ENCODE results near the gene NEAT1.
A peak's percentile ranks its signal among the peaks of the same experiment; 100 is the strongest.

NEAT1 gene

GRCh38 chr11:65487467-65488272 is 65.1 kb downstream of the NEAT1 start:
- H4K20me1 ChIP-seq (ENCODE audit: insufficient read depth, low read length), result no peaks in the 10 kb centered on the region
- H3K9me3 ChIP-seq (replicated peaks; ENCODE audit: insufficient read depth, low read length), result no peaks in the 10 kb centered on the region
- TF ChIP-seq EZH2phosphoT487 (IDR thresholded peaks at IDR 0.05; ENCODE audit: low read length), result no peak
- H3F3A ChIP-seq (ENCODE audit: insufficient read depth, low read length), result peaks cover 13% of the 10 kb centered on the region; the same call in 1 of the 2 replicates
- no peaks in the 10 kb centered on the region for H3K79me2 ChIP-seq (ENCODE audit: low read length)
- peak; percentile 81 for DNase-seq
- no peaks in the 10 kb centered on the region for H3K27me3 ChIP-seq (replicated peaks; ENCODE audit: insufficient read depth, low read length)
- no peaks in the 10 kb centered on the region for H3K9me2 ChIP-seq (replicated peaks; ENCODE audit: insufficient read depth, low read length)
- peak overlapping the region; percentile 45 for H3K4me3 ChIP-seq (ENCODE audit: low read length)
- peak overlapping the region; percentile 43 for H2AFZ ChIP-seq (ENCODE audit: low read length)
- no peaks in the 10 kb centered on the region for H3K36me3 ChIP-seq (replicated peaks; ENCODE audit: insufficient read depth, low read length)
- H3K27ac ChIP-seq (ENCODE audit: low read length), result peak overlapping the region; percentile 91
- peak overlapping the region; percentile 81 for H3K4me2 ChIP-seq (ENCODE audit: low read depth, low read length)
- peaks cover 26% of the 10 kb centered on the region for H3K4me1 ChIP-seq (ENCODE audit: low read length)
- H3K9ac ChIP-seq (ENCODE audit: low read length), result peak overlapping the region; percentile 76

GRCh38 chr11:65488273-65489034 is 65.9 kb downstream of the NEAT1 start:
- H3F3A ChIP-seq (ENCODE audit: insufficient read depth, low read length), result peaks cover 13% of the 10 kb centered on the region; the same call in 1 of the 2 replicates
- peak overlapping the region; percentile 76 for H3K9ac ChIP-seq (ENCODE audit: low read length)

GRCh38 chr11:65489035-65489705 is 66.6 kb downstream of the NEAT1 start:
- Histone ChIP-seq H2AFZ (ENCODE audit: low read length) (no peak overlapping the region), H3K4me3 (ENCODE audit: low read length) (no peak overlapping the region), H3K4me2 (ENCODE audit: low read depth, low read length) (no peak overlapping the region), H3K79me2 (ENCODE audit: low read length) (no peaks in the 10 kb centered on the region), H3K9me3 (replicated peaks; ENCODE audit: insufficient read depth, low read length) (no peaks in the 10 kb centered on the region), H3K9ac (ENCODE audit: low read length) (no peak overlapping the region), H4K20me1 (ENCODE audit: insufficient read depth, low read length) (no peaks in the 10 kb centered on the region), H3F3A (ENCODE audit: insufficient read depth, low read length) (peaks cover 13% of the 10 kb centered on the region; the same call in 1 of the 2 replicates), H3K27me3 (replicated peaks; ENCODE audit: insufficient read depth, low read length) (no peaks in the 10 kb centered on the region), H3K4me1 (ENCODE audit: low read length) (peaks cover 26% of the 10 kb centered on the region), H3K36me3 (replicated peaks; ENCODE audit: insufficient read depth, low read length) (no peaks in the 10 kb centered on the region), H3K9me2 (replicated peaks; ENCODE audit: insufficient read depth, low read length) (no peaks in the 10 kb centered on the region), H3K27ac (ENCODE audit: low read length) (no peak overlapping the region)
- no peak for DNase-seq
- TF ChIP-seq EZH2 (optimal IDR thresholded peaks at IDR 0.05; ENCODE audit: low read depth, low read length) (no peak), EZH2phosphoT487 (IDR thresholded peaks at IDR 0.05; ENCODE audit: low read length) (no peak), CTCF (IDR thresholded peaks at IDR 0.05; ENCODE audit: low read length) (no peak)

More at GRCh38 chr11:65488273-65489034, 65.9 kb downstream of the NEAT1 start:
- H3K9me3 ChIP-seq (replicated peaks; ENCODE audit: insufficient read depth, low read length), result no peaks in the 10 kb centered on the region
- TF ChIP-seq EZH2phosphoT487 (IDR thresholded peaks at IDR 0.05; ENCODE audit: low read length) (no peak), CTCF (IDR thresholded peaks at IDR 0.05; ENCODE audit: low read length) (no peak), EZH2 (optimal IDR thresholded peaks at IDR 0.05; ENCODE audit: low read depth, low read length) (no peak)
- peak overlapping the region; percentile 43 for H2AFZ ChIP-seq (ENCODE audit: low read length)
- H3K4me2 ChIP-seq (ENCODE audit: low read depth, low read length), result peak overlapping the region; percentile 81
- H3K4me3 ChIP-seq (ENCODE audit: low read length), result peak overlapping the region; percentile 45
- H3K4me1 ChIP-seq (ENCODE audit: low read length), result peaks cover 26% of the 10 kb centered on the region
- H4K20me1 ChIP-seq (ENCODE audit: insufficient read depth, low read length), result no peaks in the 10 kb centered on the region
- H3K79me2 ChIP-seq (ENCODE audit: low read length), result no peaks in the 10 kb centered on the region
- H3K36me3 ChIP-seq (replicated peaks; ENCODE audit: insufficient read depth, low read length), result no peaks in the 10 kb centered on the region
- no peaks in the 10 kb centered on the region for H3K9me2 ChIP-seq (replicated peaks; ENCODE audit: insufficient read depth, low read length)
- peak overlapping the region; percentile 91 for H3K27ac ChIP-seq (ENCODE audit: low read length)
- H3K27me3 ChIP-seq (replicated peaks; ENCODE audit: insufficient read depth, low read length), result no peaks in the 10 kb centered on the region
- DNase-seq, result no peak
